BJ (cell line): ENCODE data around the gene GALNT11. TPM values are rescaled to one million over a fixed set of nuclear protein-coding genes. Genes with fewer than 3 reads are reported as not detected.

Source experiments
- CTCF ChIA-PET: fragments of 350-600 bp; formaldehyde crosslinking; extraction: SDS; loops from one replicate; lab custom pipeline; 2021; ENCODE audit warnings: antibody characterized with exemption, inconsistent platforms; lab: Yijun Ruan, JAX
- POLR2A ChIA-PET: fragments of 300-600 bp; sonication (Branson Sonifier 250); formaldehyde crosslinking; extraction: SDS; loops from one replicate; lab custom pipeline; 2021; ENCODE audit warnings: antibody characterized with exemption; lab: Charles Lee
- DNase-seq: peaks from one replicate; pipeline ENCODE4 v3.0.0-alpha.2; 2011; ENCODE audit warnings: low read depth
- H3K27me3 ChIP-seq: 2 replicates; pipeline ENCODE4 v1.6.0; 2011; ENCODE audit warnings: low read length; ENCODE audit not compliant: control insufficient read depth, insufficient read depth
- H3K36me3 ChIP-seq: 2 replicates; pipeline ENCODE4 v1.5.1; 2011; ENCODE audit warnings: low read length; ENCODE audit not compliant: control insufficient read depth, insufficient read depth
- H3K4me3 ChIP-seq: 2 replicates; pipeline ENCODE4 v1.5.1; 2011; ENCODE audit warnings: low read depth, mild to moderate bottlenecking, control low read depth, low read length
- polyA plus RNA-seq: library from polyadenylated mRNA; depleted of rRNA; stranded (reverse); fragments of >200 nt; gene quantifications from 2 replicates; pipeline ENCODE4 v1.2.3, GENCODE V29; 2011
- TF ChIP-seq, protein P1 (sequence below): IDR thresholded peaks from 2 replicates; pipeline ENCODE4 v1.5.1; 2011; ENCODE audit warnings: low read depth, mild to moderate bottlenecking, control low read depth, inconsistent platforms, low read length, moderate library complexity; ENCODE audit not compliant: insufficient read depth

Gene GALNT11
- polyA plus RNA-seq, 1 experiment: 18.7 TPM

DNA sequence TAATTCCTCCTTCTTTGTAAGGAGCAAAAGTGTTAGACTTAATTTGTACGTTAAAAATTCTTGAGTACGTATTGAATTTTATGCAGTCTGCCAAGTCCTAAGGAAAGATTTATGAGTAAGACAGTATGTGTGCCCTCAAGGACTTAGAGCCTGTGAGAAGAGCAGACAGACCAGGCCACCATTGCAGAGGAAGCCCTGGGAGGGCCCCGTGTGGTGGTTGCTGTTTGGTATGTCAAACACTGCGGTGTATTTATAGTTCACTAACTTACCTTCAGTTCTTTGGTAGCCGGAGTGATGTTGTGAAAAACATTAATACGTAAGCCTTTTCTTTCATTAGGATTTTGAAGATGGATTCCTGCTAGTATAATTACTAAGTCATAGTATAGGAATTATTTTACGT, 82.9 kb downstream of the GALNT11 start:
- H3K27me3 ChIP-seq: no peaks in the 10 kb centered on the region
- H3K36me3 ChIP-seq: peaks cover 2% of the 10 kb centered on the region
- ChIA-PET CTCF (no interaction called here), POLR2A (no interaction called here)
- no peak for DNase-seq
- H3K4me3 ChIP-seq: no peak overlapping the region
- TF ChIP-seq, protein P1, sequence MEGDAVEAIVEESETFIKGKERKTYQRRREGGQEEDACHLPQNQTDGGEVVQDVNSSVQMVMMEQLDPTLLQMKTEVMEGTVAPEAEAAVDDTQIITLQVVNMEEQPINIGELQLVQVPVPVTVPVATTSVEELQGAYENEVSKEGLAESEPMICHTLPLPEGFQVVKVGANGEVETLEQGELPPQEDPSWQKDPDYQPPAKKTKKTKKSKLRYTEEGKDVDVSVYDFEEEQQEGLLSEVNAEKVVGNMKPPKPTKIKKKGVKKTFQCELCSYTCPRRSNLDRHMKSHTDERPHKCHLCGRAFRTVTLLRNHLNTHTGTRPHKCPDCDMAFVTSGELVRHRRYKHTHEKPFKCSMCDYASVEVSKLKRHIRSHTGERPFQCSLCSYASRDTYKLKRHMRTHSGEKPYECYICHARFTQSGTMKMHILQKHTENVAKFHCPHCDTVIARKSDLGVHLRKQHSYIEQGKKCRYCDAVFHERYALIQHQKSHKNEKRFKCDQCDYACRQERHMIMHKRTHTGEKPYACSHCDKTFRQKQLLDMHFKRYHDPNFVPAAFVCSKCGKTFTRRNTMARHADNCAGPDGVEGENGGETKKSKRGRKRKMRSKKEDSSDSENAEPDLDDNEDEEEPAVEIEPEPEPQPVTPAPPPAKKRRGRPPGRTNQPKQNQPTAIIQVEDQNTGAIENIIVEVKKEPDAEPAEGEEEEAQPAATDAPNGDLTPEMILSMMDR: no peak

DNA sequence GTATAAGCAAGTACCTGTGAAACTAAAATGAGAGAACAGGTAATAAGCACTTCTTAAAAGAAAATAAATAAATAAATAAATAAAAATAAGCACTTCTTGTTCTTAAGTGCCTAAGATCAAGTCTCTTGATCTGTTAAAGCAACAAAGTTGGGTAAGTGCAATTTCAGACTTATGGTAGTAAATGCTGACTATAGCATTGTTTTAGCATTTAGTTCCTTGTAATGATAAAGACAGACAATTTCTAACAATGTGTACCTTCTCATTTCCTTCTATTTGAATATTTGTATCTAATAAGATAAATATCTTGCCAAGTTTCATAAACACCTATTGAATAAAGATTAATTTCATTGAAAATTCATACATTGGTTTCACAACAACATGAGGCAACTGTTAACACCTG, 87.4 kb downstream of the GALNT11 start:
- Histone ChIP-seq H3K4me3 (no peak overlapping the region), H3K27me3 (no peaks in the 10 kb centered on the region), H3K36me3 (peaks cover 8% of the 10 kb centered on the region)
- ChIA-PET POLR2A (no interaction called here), CTCF (interaction anchor here (0.8 kb wide), 1 partner anchor 22 kb away, joined by 3 read pairs; no protein-coding TSS in a partner anchor)
- no peak for DNase-seq
- TF ChIP-seq, protein P1: no peak

- Histone ChIP-seq H3K4me3 (no peak overlapping the region), H3K36me3 (peaks cover 12% of the 10 kb centered on the region), H3K27me3 (no peaks in the 10 kb centered on the region)
- CTCF ChIA-PET: no interaction called here
- no peak for DNase-seq
- TF ChIP-seq, protein P1: no peak
- POLR2A ChIA-PET: no interaction called here
Measured at GRCh38 chr7:152115021-152115718, 89.7 kb downstream of the GALNT11 start.

GRCh38 chr7:152117356-152117755, 91.9 kb downstream of the GALNT11 start:
- DNase-seq: no peak
- Histone ChIP-seq H3K27me3 (no peaks in the 10 kb centered on the region), H3K4me3 (no peak overlapping the region), H3K36me3 (peaks cover 19% of the 10 kb centered on the region)
- POLR2A ChIA-PET: no interaction called here
- CTCF ChIA-PET: interaction anchor here (1.3 to 1.5 kb wide), 2 partner anchors 9 to 29 kb away, joined by 3 read pairs; no protein-coding TSS in a partner anchor
- TF ChIP-seq, protein P1: no peak

- peaks cover 19% of the 10 kb centered on the region for H3K36me3 ChIP-seq
- H3K4me3 ChIP-seq: no peak overlapping the region
- ChIA-PET CTCF (interaction anchor here (0.8 to 1.0 kb wide), 2 partner anchors 8 to 587 kb away, joined by 3 to 5 read pairs; no protein-coding TSS in a partner anchor), POLR2A (no interaction called here)
- H3K27me3 ChIP-seq: no peaks in the 10 kb centered on the region
- DNase-seq: no peak
- TF ChIP-seq, protein P1: no peak
Measured at GRCh38 chr7:152120210-152120609, 94.7 kb downstream of the GALNT11 start.
